Fibroblast of lung (primary cell): Measurements from ENCODE around the gene GJB4. TPM values are rescaled to one million over a fixed set of nuclear protein-coding genes. Genes with fewer than 3 reads are reported as not detected.
A peak's percentile ranks its signal among the peaks of the same experiment; 100 is the strongest.

Experiments
- DNase-seq, 2 donors: peaks; one replicate each; pipeline versions ENCODE4 v3.0.0 to v3.0.0-alpha.2; 2010; ENCODE audit warnings: low read depth in 2 of 2
- H2AFZ ChIP-seq: 2 replicates; pipeline ENCODE4 v1.5.1; 2012; ENCODE audit warnings: low read length, control low read depth, inconsistent platforms
- H3K27ac ChIP-seq: 2 replicates; pipeline ENCODE4 v1.5.1; 2011; ENCODE audit warnings: low read length, control low read depth; ENCODE audit not compliant: insufficient read depth
- H3K27me3 ChIP-seq: 2 replicates; pipeline ENCODE4 v1.5.1; 2011; ENCODE audit warnings: mild to moderate bottlenecking, low read length; ENCODE audit not compliant: control insufficient read depth, insufficient read depth
- H3K36me3 ChIP-seq: 2 replicates; pipeline ENCODE4 v1.5.1; 2011; ENCODE audit warnings: low read length; ENCODE audit not compliant: control insufficient read depth, insufficient read depth
- H3K4me1 ChIP-seq: 2 replicates; pipeline ENCODE4 v1.5.1; 2011; ENCODE audit warnings: low read length; ENCODE audit not compliant: control insufficient read depth, insufficient read depth; ENCODE audit errors: extremely low read depth
- H3K4me2 ChIP-seq: 2 replicates; pipeline ENCODE4 v1.5.1; 2011; ENCODE audit warnings: low read length, control low read depth; ENCODE audit not compliant: insufficient read depth; ENCODE audit errors: extremely low read depth
- H3K4me3 ChIP-seq, 4 experiments: fragments of 200-600 bp in 1 of 4; sonication (generic) in 1 of 4; replicated peaks in 1 of 4; 2 replicates each; pipeline ENCODE4 v1.5.1; 2011 to 2016; ENCODE audit warnings: low read length in 4 of 4, low read depth in 3 of 4, mild to moderate bottlenecking in 3 of 4, control low read depth in 2 of 4, inconsistent platforms in 1 of 4, mixed read lengths in 1 of 4; ENCODE audit not compliant: insufficient read depth in 1 of 4; ENCODE audit errors: control extremely low read depth in 1 of 4
- H3K79me2 ChIP-seq: 2 replicates; pipeline ENCODE4 v1.5.1; 2012; ENCODE audit warnings: mild to moderate bottlenecking, low read length, inconsistent platforms; ENCODE audit not compliant: control insufficient read depth, insufficient read depth
- H3K9ac ChIP-seq: 2 replicates; pipeline ENCODE4 v1.5.1; 2011; ENCODE audit warnings: mild to moderate bottlenecking, low read length, control low read depth; ENCODE audit not compliant: insufficient read depth
- H3K9me3 ChIP-seq: 2 replicates; pipeline ENCODE4 v1.5.1; 2012; ENCODE audit warnings: low read depth, low read length; ENCODE audit not compliant: control insufficient read depth, insufficient read depth
- H4K20me1 ChIP-seq: 2 replicates; pipeline ENCODE4 v1.5.1; 2011; ENCODE audit warnings: low read length; ENCODE audit not compliant: control insufficient read depth, insufficient read depth; ENCODE audit errors: extremely low read depth
- CTCF ChIP-seq, 2 donors: IDR thresholded peaks in 1 of 2; conservative IDR thresholded peaks in 1 of 2; 1 replicate in 1 of 2; 2 replicates in 1 of 2; pipeline ENCODE4 v1.5.1; 2011 to 2012; ENCODE audit warnings: low read length in 2 of 2, control low read depth in 1 of 2, inconsistent platforms in 1 of 2, low read depth in 1 of 2, mild to moderate bottlenecking in 1 of 2
- EZH2 ChIP-seq: IDR thresholded peaks from 2 replicates; pipeline ENCODE4 v1.5.1; 2012; ENCODE audit warnings: low read length, control low read depth, mild to moderate bottlenecking; ENCODE audit errors: missing control alignments
- polyA plus RNA-seq, 2 donors: library from polyadenylated mRNA; depleted of rRNA in 1 of 2; stranded (reverse) in 1 of 2; unstranded in 1 of 2; fragments of >200 nt; gene quantifications; 2 replicates each; pipeline ENCODE4 v1.2.1, GENCODE V29; 2011 to 2012; ENCODE audit warnings: missing spikeins in 1 of 2
- total RNA-seq: library from RNA; depleted of rRNA; stranded (reverse); fragments of >200 nt; gene quantifications from 2 replicates; pipeline ENCODE4 v1.2.1, GENCODE V29; 2014

Gene GJB4
- total and polyA plus RNA-seq, 2 donors (not counting 1 experiment from before 2014, with no cell fraction given): not detected

DNA sequence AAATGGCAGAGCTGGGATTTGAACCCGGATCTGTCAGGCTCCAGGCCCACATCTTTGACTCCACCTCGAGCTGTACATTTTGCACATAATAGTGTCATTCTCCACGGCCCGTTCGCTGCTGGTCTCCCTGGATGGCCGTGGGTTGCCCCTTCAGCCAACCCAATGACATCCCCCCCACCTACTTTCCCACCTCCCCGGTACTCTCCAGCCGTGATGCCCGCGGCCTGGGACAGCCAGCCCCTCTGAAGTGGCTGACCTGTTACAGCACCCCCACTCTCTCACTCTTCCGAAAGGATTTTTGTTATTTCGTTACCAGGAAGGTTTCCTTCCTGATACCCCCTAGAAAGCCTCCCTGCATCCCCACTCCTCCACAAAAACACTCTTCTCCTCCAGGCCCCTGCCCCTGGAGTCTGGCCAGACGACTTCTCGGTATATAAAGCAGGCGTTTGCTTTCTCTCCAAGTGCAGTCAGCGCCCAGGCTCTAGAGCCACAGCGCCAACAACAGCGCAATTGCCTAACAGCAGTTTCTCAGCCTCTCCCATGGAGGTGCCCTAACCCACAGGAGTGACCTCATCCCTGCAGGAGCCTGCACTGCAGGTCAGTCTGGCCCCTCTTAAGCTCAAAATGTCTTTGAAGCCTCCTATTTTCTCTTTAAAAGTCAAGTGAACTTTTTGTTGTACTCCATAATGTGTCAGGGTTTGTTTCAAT lies 19.2 kb upstream of the GJB4 start:
- no peaks in the 10 kb centered on the region for H3K79me2 ChIP-seq

DNA sequence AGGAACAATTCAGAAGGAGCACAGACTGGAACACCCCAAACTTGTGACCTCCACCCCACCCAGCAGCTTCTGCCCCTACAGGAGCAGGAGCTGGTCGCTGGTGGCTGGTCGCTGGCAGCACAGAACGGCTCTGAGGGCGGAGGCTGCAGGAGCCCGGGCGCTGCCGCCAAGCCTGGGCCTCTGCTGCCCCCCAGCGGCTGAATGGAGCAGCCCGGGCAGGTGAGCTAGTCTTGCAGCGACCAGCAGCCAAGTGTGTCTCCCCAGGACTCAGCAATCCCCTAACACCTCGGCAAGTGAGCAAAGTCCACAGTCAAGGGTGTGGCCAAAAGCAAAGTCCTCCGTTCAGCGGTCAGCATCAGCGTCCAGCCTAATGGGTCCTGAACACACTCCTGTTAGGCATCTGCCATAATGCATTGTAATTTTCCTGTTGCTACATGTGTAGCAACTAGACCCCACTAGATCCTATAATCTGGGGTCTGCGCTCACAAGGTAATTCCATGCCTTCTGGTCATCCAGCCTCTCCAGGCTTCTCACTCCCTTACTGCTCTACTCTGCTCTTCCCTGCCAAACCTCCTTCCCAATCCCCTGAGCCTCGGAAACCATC lies 16.8 kb upstream of the GJB4 start:
- H3K27ac ChIP-seq: no peak overlapping the region
- no peaks in the 10 kb centered on the region for H3K79me2 ChIP-seq
- DNase-seq: peak; percentile 45 to 53
- no peak overlapping the region for H2AFZ ChIP-seq
- no peaks in the 10 kb centered on the region for H3K4me1 ChIP-seq
- H4K20me1 ChIP-seq: no peaks in the 10 kb centered on the region
- no peak overlapping the region for H3K4me2 ChIP-seq
- no peaks in the 10 kb centered on the region for H3K27me3 ChIP-seq
- H3K36me3 ChIP-seq: no peaks in the 10 kb centered on the region
- H3K9ac ChIP-seq: no peak overlapping the region
- TF ChIP-seq EZH2: no peak
- TF ChIP-seq CTCF (conservative IDR thresholded peaks at IDR 0.05 in 1 of 2, IDR thresholded peaks at IDR 0.05 in 1 of 2; ENCODE audit: low read depth in 1 of 2, low read length in 2 of 2): peak; percentile 77 to 91
- no peaks in the 10 kb centered on the region for H3K9me3 ChIP-seq
- H3K4me3 ChIP-seq: no peak overlapping the region

More for the DNA sequence above, 19.2 kb upstream of the GJB4 start:
- TF ChIP-seq CTCF (conservative IDR thresholded peaks at IDR 0.05 in 1 of 2, IDR thresholded peaks at IDR 0.05 in 1 of 2; ENCODE audit: low read depth in 1 of 2, low read length in 2 of 2): no peak
- TF ChIP-seq EZH2: no peak
- H2AFZ ChIP-seq: no peak overlapping the region
- peak in 1 of 2 donors; percentile 24 for DNase-seq
- H4K20me1 ChIP-seq: no peaks in the 10 kb centered on the region
- H3K9me3 ChIP-seq: no peaks in the 10 kb centered on the region
- no peak overlapping the region for H3K9ac ChIP-seq
- H3K4me1 ChIP-seq: no peaks in the 10 kb centered on the region
- no peak overlapping the region for H3K4me2 ChIP-seq
- no peaks in the 10 kb centered on the region for H3K36me3 ChIP-seq
- H3K27ac ChIP-seq: no peak overlapping the region
- H3K4me3 ChIP-seq: no peak overlapping the region
- H3K27me3 ChIP-seq: no peaks in the 10 kb centered on the region

DNA sequence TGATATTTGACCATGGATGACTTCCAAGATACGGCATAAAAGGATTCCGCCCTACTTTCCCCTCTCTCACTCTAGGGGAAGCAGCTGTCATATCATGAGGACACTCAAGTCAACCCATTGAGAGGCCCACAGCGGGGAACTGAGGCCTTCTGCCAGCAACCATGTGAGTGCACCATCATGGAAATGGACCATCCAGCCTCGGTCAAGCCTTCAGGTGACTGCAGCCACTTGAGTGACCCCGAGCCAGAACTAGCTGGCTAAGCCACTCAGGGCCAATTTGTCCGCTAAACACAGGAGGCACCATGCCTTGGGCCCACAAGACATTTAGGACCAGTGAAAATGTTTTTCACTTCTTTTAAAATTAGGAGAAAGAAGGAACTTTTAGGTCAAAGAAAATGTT lies 15.8 kb upstream of the GJB4 start:
- Histone ChIP-seq H3K4me3 (no peak overlapping the region), H3K36me3 (no peaks in the 10 kb centered on the region), H3K9me3 (no peaks in the 10 kb centered on the region)

More for the DNA sequence above, 15.8 kb upstream of the GJB4 start:
- Histone ChIP-seq H3K27ac (no peak overlapping the region), H3K9ac (no peak overlapping the region), H3K4me1 (no peaks in the 10 kb centered on the region), H3K27me3 (no peaks in the 10 kb centered on the region), H2AFZ (no peak overlapping the region), H3K4me2 (no peak overlapping the region), H4K20me1 (no peaks in the 10 kb centered on the region), H3K79me2 (no peaks in the 10 kb centered on the region)
- DNase-seq: no peak
- no peak for TF ChIP-seq EZH2
- no peak for TF ChIP-seq CTCF (conservative IDR thresholded peaks at IDR 0.05 in 1 of 2, IDR thresholded peaks at IDR 0.05 in 1 of 2; ENCODE audit: low read depth in 1 of 2, low read length in 2 of 2)
